Stomach smooth muscle (tissue), 2 donors: ENCODE data around the gene FPR2.
"Not testable (repeated sequence)": the region's sequence is repeated elsewhere in the genome, so short reads cannot be mapped to it uniquely, and the experiment has no call there.

Source experiments
- H3K27ac ChIP-seq: one replicate; pipeline ENCODE4 v1.7.0; 2013; ENCODE audit warnings: mild to moderate bottlenecking, low read length, inconsistent platforms
- H3K27me3 ChIP-seq, 2 donors: one replicate each; pipeline ENCODE4 v1.7.0; 2013; ENCODE audit warnings: low read length in 2 of 2; ENCODE audit not compliant: insufficient read depth in 2 of 2, control insufficient read depth in 1 of 2
- H3K36me3 ChIP-seq, 2 donors: one replicate each; pipeline ENCODE4 v1.7.0; 2013; ENCODE audit warnings: low read length in 2 of 2; ENCODE audit not compliant: control insufficient read depth in 2 of 2, insufficient read depth in 2 of 2
- H3K4me1 ChIP-seq: one replicate; pipeline ENCODE4 v1.7.0; 2013; ENCODE audit warnings: low read length; ENCODE audit not compliant: control insufficient read depth, insufficient read depth
- H3K4me3 ChIP-seq, 2 donors: one replicate each; pipeline ENCODE4 v1.7.0; 2013; ENCODE audit warnings: low read length in 2 of 2
- H3K9ac ChIP-seq, 2 donors: one replicate each; pipeline ENCODE4 v1.7.0; 2013; ENCODE audit warnings: low read length in 2 of 2, mild to moderate bottlenecking in 1 of 2
- H3K9me3 ChIP-seq, 2 donors: one replicate each; pipeline ENCODE4 v1.7.0; 2013; ENCODE audit warnings: low read length in 2 of 2; ENCODE audit not compliant: control insufficient read depth in 2 of 2
- donor health status: healthy.
- donor health status: Pancreatic carcinoma.

The FPR2 gene

GRCh38 chr19:51805396-51805795, 44.4 kb downstream of the FPR2 start:
- H3K27me3 ChIP-seq, H3K4me3 ChIP-seq, H3K4me1 ChIP-seq, H3K27ac ChIP-seq, H3K9me3 ChIP-seq, H3K9ac ChIP-seq, H3K36me3 ChIP-seq: not testable (repeated sequence)

- not testable (repeated sequence) for H3K27me3 ChIP-seq
These were observed 45.6 kb downstream of the FPR2 start for GRCh38 chr19:51806571-51806970.

GRCh38 chr19:51807111-51807701, 46.2 kb downstream of the FPR2 start:
- no peaks in the 10 kb centered on the region for H3K27me3 ChIP-seq
- H3K9me3 ChIP-seq, result no peaks in the 10 kb centered on the region
- H3K27ac ChIP-seq, result no peak overlapping the region
- no peak overlapping the region for H3K9ac ChIP-seq
- H3K4me3 ChIP-seq, result no peak overlapping the region
- no peaks in the 10 kb centered on the region for H3K36me3 ChIP-seq
- no peaks in the 10 kb centered on the region for H3K4me1 ChIP-seq

More at GRCh38 chr19:51806571-51806970, 45.6 kb downstream of the FPR2 start:
- not testable (repeated sequence) for H3K36me3 ChIP-seq, H3K27ac ChIP-seq, H3K4me1 ChIP-seq, H3K4me3 ChIP-seq, H3K9me3 ChIP-seq, H3K9ac ChIP-seq

- Histone ChIP-seq H3K9ac (no peak overlapping the region), H3K27me3 (no peaks in the 10 kb centered on the region), H3K27ac (no peak overlapping the region), H3K4me3 (no peak overlapping the region), H3K36me3 (no peaks in the 10 kb centered on the region), H3K4me1 (no peaks in the 10 kb centered on the region), H3K9me3 (no peaks in the 10 kb centered on the region)
These were observed 46.9 kb downstream of the FPR2 start for GRCh38 chr19:51807925-51808324.

GRCh38 chr19:51808333-51808986, 47.5 kb downstream of the FPR2 start:
- Histone ChIP-seq H3K27ac (no peak overlapping the region), H3K27me3 (no peaks in the 10 kb centered on the region), H3K36me3 (no peaks in the 10 kb centered on the region), H3K9me3 (no peaks in the 10 kb centered on the region), H3K4me3 (no peak overlapping the region), H3K9ac (no peak overlapping the region), H3K4me1 (no peaks in the 10 kb centered on the region)

- Histone ChIP-seq H3K36me3 (no peaks in the 10 kb centered on the region), H3K9me3 (no peaks in the 10 kb centered on the region), H3K4me1 (no peaks in the 10 kb centered on the region), H3K9ac (no peak overlapping the region), H3K27me3 (no peaks in the 10 kb centered on the region), H3K27ac (no peak overlapping the region), H3K4me3 (no peak overlapping the region)
These were observed 48.8 kb downstream of the FPR2 start for GRCh38 chr19:51809787-51810186.

GRCh38 chr19:51810223-51810622, 49.2 kb downstream of the FPR2 start:
- no peaks in the 10 kb centered on the region for H3K4me1 ChIP-seq
- H3K36me3 ChIP-seq, result no peaks in the 10 kb centered on the region
- no peaks in the 10 kb centered on the region for H3K9me3 ChIP-seq
- H3K27me3 ChIP-seq, result no peaks in the 10 kb centered on the region
- H3K4me3 ChIP-seq, result no peak overlapping the region
- no peak overlapping the region for H3K9ac ChIP-seq
- no peak overlapping the region for H3K27ac ChIP-seq

GRCh38 chr19:51811344-51811743, 50.4 kb downstream of the FPR2 start:
- H3K4me3 ChIP-seq, result no peak overlapping the region

GRCh38 chr19:51815043-51815442, 54.1 kb downstream of the FPR2 start:
- H3K4me3 ChIP-seq, result no peak overlapping the region
- H3K27me3 ChIP-seq, result no peaks in the 10 kb centered on the region
- no peak overlapping the region for H3K27ac ChIP-seq

More at GRCh38 chr19:51811344-51811743, 50.4 kb downstream of the FPR2 start:
- Histone ChIP-seq H3K9me3 (no peaks in the 10 kb centered on the region), H3K4me1 (no peaks in the 10 kb centered on the region), H3K27me3 (no peaks in the 10 kb centered on the region), H3K27ac (no peak overlapping the region), H3K9ac (no peak overlapping the region), H3K36me3 (no peaks in the 10 kb centered on the region)

GRCh38 chr19:51816711-51817110, 55.7 kb downstream of the FPR2 start:
- Histone ChIP-seq H3K27me3 (no peaks in the 10 kb centered on the region), H3K4me1 (no peaks in the 10 kb centered on the region), H3K36me3 (no peaks in the 10 kb centered on the region), H3K27ac (no peak overlapping the region), H3K9me3 (no peaks in the 10 kb centered on the region), H3K4me3 (no peak overlapping the region), H3K9ac (no peak overlapping the region)

More at GRCh38 chr19:51815043-51815442, 54.1 kb downstream of the FPR2 start:
- no peaks in the 10 kb centered on the region for H3K4me1 ChIP-seq
- H3K9me3 ChIP-seq, result no peaks in the 10 kb centered on the region
- no peaks in the 10 kb centered on the region for H3K36me3 ChIP-seq
- H3K9ac ChIP-seq, result no peak overlapping the region

GRCh38 chr19:51820011-51820410, 59.0 kb downstream of the FPR2 start:
- no peaks in the 10 kb centered on the region for H3K36me3 ChIP-seq
- H3K9ac ChIP-seq, result no peak overlapping the region
- no peaks in the 10 kb centered on the region for H3K27me3 ChIP-seq
- no peak overlapping the region for H3K4me3 ChIP-seq
- no peaks in the 10 kb centered on the region for H3K4me1 ChIP-seq
- no peaks in the 10 kb centered on the region for H3K9me3 ChIP-seq
- H3K27ac ChIP-seq, result no peak overlapping the region
